ENCODE data around the gene MAGI1. TPM values are rescaled to one million over a fixed set of nuclear protein-coding genes. Genes with fewer than 3 reads are reported as not detected.

Gene MAGI1
- total RNA-seq, 1 donor from 2014 or later, result 49.8 TPM

GRCh38 chr3:65717676-65718346 lies 320.9 kb downstream of the MAGI1 start:
- Mint-ChIP-seq H3K27me3 (ENCODE audit: low read depth) (no peaks in the 10 kb centered on the region), H3K36me3 (ENCODE audit: low read depth) (no peaks in the 10 kb centered on the region), H3K4me3 (no peak overlapping the region), H3K4me1 (peaks cover 22% of the 10 kb centered on the region), H3K27ac (ENCODE audit: unreplicated experiment) (no peak overlapping the region), H3K9me3 (no peaks in the 10 kb centered on the region)
- DNase-seq (ENCODE audit: low read depth, low spot score), result no peak
- no peak for TF ChIP-seq CTCF (conservative IDR thresholded peaks at IDR 0.05)

- Mint-ChIP-seq H3K27me3 (ENCODE audit: low read depth) (no peaks in the 10 kb centered on the region), H3K36me3 (ENCODE audit: low read depth) (no peaks in the 10 kb centered on the region), H3K9me3 (no peaks in the 10 kb centered on the region), H3K4me3 (no peak overlapping the region), H3K27ac (ENCODE audit: unreplicated experiment) (no peak overlapping the region), H3K4me1 (peaks cover 28% of the 10 kb centered on the region)
- DNase-seq (ENCODE audit: low read depth, low spot score), result no peak
- no peak for TF ChIP-seq CTCF (conservative IDR thresholded peaks at IDR 0.05)
Observed at GRCh38 chr3:65716071-65716751, 322.5 kb downstream of the MAGI1 start.

GRCh38 chr3:65714134-65714533 lies 324.6 kb downstream of the MAGI1 start:
- no peak for DNase-seq (ENCODE audit: low read depth, low spot score)
- TF ChIP-seq CTCF (conservative IDR thresholded peaks at IDR 0.05), result no peak
- H3K27me3 Mint-ChIP-seq (ENCODE audit: low read depth), result no peaks in the 10 kb centered on the region
- no peaks in the 10 kb centered on the region for H3K9me3 Mint-ChIP-seq
- peaks cover 28% of the 10 kb centered on the region for H3K4me1 Mint-ChIP-seq
- no peak overlapping the region for H3K27ac Mint-ChIP-seq (ENCODE audit: unreplicated experiment)
- H3K36me3 Mint-ChIP-seq (ENCODE audit: low read depth), result no peaks in the 10 kb centered on the region
- no peak overlapping the region for H3K4me3 Mint-ChIP-seq

- Mint-ChIP-seq H3K4me3 (no peak overlapping the region), H3K36me3 (ENCODE audit: low read depth) (no peaks in the 10 kb centered on the region), H3K27me3 (ENCODE audit: low read depth) (no peaks in the 10 kb centered on the region), H3K9me3 (no peaks in the 10 kb centered on the region), H3K27ac (ENCODE audit: unreplicated experiment) (peak overlapping the region; percentile 52), H3K4me1 (peaks cover 28% of the 10 kb centered on the region)
- peak; percentile 13 for DNase-seq (ENCODE audit: low read depth, low spot score)
- TF ChIP-seq CTCF (conservative IDR thresholded peaks at IDR 0.05), result no peak
Observed at GRCh38 chr3:65713016-65713415, 325.7 kb downstream of the MAGI1 start.

GRCh38 chr3:65712140-65712539 lies 326.6 kb downstream of the MAGI1 start:
- no peaks in the 10 kb centered on the region for H3K36me3 Mint-ChIP-seq (ENCODE audit: low read depth)
- no peak for TF ChIP-seq CTCF (conservative IDR thresholded peaks at IDR 0.05)
- H3K27me3 Mint-ChIP-seq (ENCODE audit: low read depth), result no peaks in the 10 kb centered on the region

More at GRCh38 chr3:65712140-65712539, 326.6 kb downstream of the MAGI1 start:
- Mint-ChIP-seq H3K27ac (ENCODE audit: unreplicated experiment) (no peak overlapping the region), H3K9me3 (no peaks in the 10 kb centered on the region), H3K4me1 (peaks cover 28% of the 10 kb centered on the region), H3K4me3 (no peak overlapping the region)
- DNase-seq (ENCODE audit: low read depth, low spot score), result no peak

Data from neural crest cell (in vitro differentiated cells).